GM23338 (cell line): Measurements from ENCODE around the gene IGFL4.

Experiments
- CREB1 ChIP-seq: fragments of 250-450 bp; sonication (Bioruptor Pico); IDR thresholded peaks from 2 replicates; pipeline ENCODE4 v1.5.0; 2020; ENCODE audit warnings: low read depth, mild to moderate bottlenecking, moderate library complexity
- EZH2 ChIP-seq: fragments of 200-600 bp; sonication (generic); IDR thresholded peaks from one replicate; pipeline ENCODE4 v1.8.0; 2017; ENCODE audit warnings: antibody characterized with exemption, mild to moderate bottlenecking, low read depth; ENCODE audit not compliant: unreplicated experiment
- JUNB ChIP-seq: IDR thresholded peaks from one replicate; pipeline ENCODE4 v1.6.1; 2016; ENCODE audit warnings: antibody characterized with exemption; ENCODE audit not compliant: unreplicated experiment
- TF ChIP-seq, protein P1 (sequence below), 2 experiments: fragments of 200-600 bp in 1 of 2; sonication (generic) in 1 of 2; conservative IDR thresholded peaks; 2 replicates each; pipeline versions ENCODE4 v1.5.1 to v1.6.1; 2016 to 2017; ENCODE audit warnings: antibody characterized with exemption in 2 of 2, low read depth in 2 of 2, mild to moderate bottlenecking in 2 of 2, moderate library complexity in 1 of 2

DNA sequence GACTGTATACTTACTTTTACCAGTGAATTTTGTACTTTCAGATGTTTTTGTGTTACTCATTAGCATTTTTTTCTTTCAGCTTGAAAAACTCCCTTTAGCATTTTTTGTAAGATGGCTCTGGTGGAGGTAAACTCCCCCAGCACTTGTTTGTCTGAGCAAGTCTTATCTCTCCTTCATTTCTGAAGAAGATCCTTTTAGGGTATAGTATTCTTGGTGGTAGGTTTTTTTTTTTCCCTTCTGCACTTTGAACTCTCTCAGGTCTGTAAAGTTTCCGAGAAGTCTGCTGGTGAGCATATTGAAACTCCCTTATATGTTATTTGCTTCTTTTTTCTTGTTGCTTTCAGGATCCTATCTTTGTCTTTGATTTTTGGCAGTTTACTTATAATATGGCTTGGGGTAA, 48.6 kb upstream of the IGFL4 start:
- TF ChIP-seq, protein P1, sequence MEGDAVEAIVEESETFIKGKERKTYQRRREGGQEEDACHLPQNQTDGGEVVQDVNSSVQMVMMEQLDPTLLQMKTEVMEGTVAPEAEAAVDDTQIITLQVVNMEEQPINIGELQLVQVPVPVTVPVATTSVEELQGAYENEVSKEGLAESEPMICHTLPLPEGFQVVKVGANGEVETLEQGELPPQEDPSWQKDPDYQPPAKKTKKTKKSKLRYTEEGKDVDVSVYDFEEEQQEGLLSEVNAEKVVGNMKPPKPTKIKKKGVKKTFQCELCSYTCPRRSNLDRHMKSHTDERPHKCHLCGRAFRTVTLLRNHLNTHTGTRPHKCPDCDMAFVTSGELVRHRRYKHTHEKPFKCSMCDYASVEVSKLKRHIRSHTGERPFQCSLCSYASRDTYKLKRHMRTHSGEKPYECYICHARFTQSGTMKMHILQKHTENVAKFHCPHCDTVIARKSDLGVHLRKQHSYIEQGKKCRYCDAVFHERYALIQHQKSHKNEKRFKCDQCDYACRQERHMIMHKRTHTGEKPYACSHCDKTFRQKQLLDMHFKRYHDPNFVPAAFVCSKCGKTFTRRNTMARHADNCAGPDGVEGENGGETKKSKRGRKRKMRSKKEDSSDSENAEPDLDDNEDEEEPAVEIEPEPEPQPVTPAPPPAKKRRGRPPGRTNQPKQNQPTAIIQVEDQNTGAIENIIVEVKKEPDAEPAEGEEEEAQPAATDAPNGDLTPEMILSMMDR (conservative IDR thresholded peaks at IDR 0.05; ENCODE audit: low read depth in 2 of 2): no peak
- no peak for TF ChIP-seq JUNB
- no peak for TF ChIP-seq CREB1
- TF ChIP-seq EZH2: no peak
